HG03460 (cell line): ENCODE data around the gene PPP3CA.

ENCODE experiments used
- ATAC-seq: cut with Tn5 transposase; IDR thresholded peaks from one replicate; pipeline ENCODE4 v1.9.1; 2021; ENCODE audit not compliant: unreplicated experiment

PPP3CA gene

GRCh38 chr4:101218894-101219293, 128.4 kb downstream of the PPP3CA start:
- no peak for ATAC-seq

GRCh38 chr4:101218346-101218745, 129.0 kb downstream of the PPP3CA start:
- no peak for ATAC-seq

- no peak for ATAC-seq
Observed at GRCh38 chr4:101217353-101218031, 129.8 kb downstream of the PPP3CA start.

GRCh38 chr4:101211146-101211553, 136.2 kb downstream of the PPP3CA start:
- ATAC-seq: no peak

GRCh38 chr4:101210331-101210730, 137.0 kb downstream of the PPP3CA start:
- ATAC-seq: no peak

GRCh38 chr4:101208171-101208570, 139.2 kb downstream of the PPP3CA start:
- ATAC-seq: no peak

- ATAC-seq: peak; percentile 93
Observed at GRCh38 chr4:101205916-101206315, 141.4 kb downstream of the PPP3CA start.

- ATAC-seq: no peak
Observed at GRCh38 chr4:101201421-101201820, 145.9 kb downstream of the PPP3CA start.

- ATAC-seq: no peak
Observed at GRCh38 chr4:101200561-101200960, 146.8 kb downstream of the PPP3CA start.

GRCh38 chr4:101199507-101200285, 147.6 kb downstream of the PPP3CA start:
- no peak for ATAC-seq

- no peak for ATAC-seq
Observed at GRCh38 chr4:101198682-101199339, 148.5 kb downstream of the PPP3CA start.

- no peak for ATAC-seq
Observed at GRCh38 chr4:101197350-101197749, 150.0 kb downstream of the PPP3CA start.

- peak; percentile 87 for ATAC-seq
Observed at GRCh38 chr4:101192244-101192643, 155.1 kb downstream of the PPP3CA start.

GRCh38 chr4:101191302-101192098, 155.8 kb downstream of the PPP3CA start:
- no peak for ATAC-seq

- no peak for ATAC-seq
Observed at GRCh38 chr4:101190751-101191150, 156.6 kb downstream of the PPP3CA start.

- ATAC-seq: no peak
Observed at GRCh38 chr4:101188906-101189305, 158.4 kb downstream of the PPP3CA start.

GRCh38 chr4:101187841-101188240, 159.5 kb downstream of the PPP3CA start:
- ATAC-seq: no peak

- ATAC-seq: no peak
Observed at GRCh38 chr4:101186567-101187184, 160.7 kb downstream of the PPP3CA start.

- ATAC-seq: no peak
Observed at GRCh38 chr4:101184668-101185067, 162.7 kb downstream of the PPP3CA start.

GRCh38 chr4:101183666-101184373, 163.5 kb downstream of the PPP3CA start:
- no peak for ATAC-seq
